SU-DHL-6 (cell line): ENCODE data around the gene HELZ.

Source experiments
- H2AFZ ChIP-seq: fragments of 200-600 bp; sonication (generic); 2 replicates; pipeline ENCODE4 v1.6.1; 2014; ENCODE audit warnings: low read depth, mild to moderate bottlenecking, moderate library complexity, mixed read lengths, antibody characterized with exemption, low read length; ENCODE audit not compliant: severe bottlenecking
- H3F3A ChIP-seq: fragments of 200-600 bp; shearing (Covaris generic); 2 replicates; pipeline ENCODE4 v1.6.0; 2016; ENCODE audit warnings: antibody characterized with exemption, mild to moderate bottlenecking; ENCODE audit not compliant: insufficient read depth
- H3K27ac ChIP-seq: fragments of 200-600 bp; sonication (generic); 2 replicates; pipeline ENCODE4 v1.5.1; 2016; ENCODE audit warnings: low read depth, mild to moderate bottlenecking, low read length, moderate library complexity, mixed read lengths
- H3K27me3 ChIP-seq: fragments of 200-600 bp; sonication (generic), shearing (Covaris generic); 2 replicates; pipeline ENCODE4 v1.6.0; 2014; ENCODE audit warnings: mild to moderate bottlenecking, low read length
- H3K36me3 ChIP-seq: fragments of 200-600 bp; sonication (generic); 2 replicates; pipeline ENCODE4 v1.6.1; 2014; ENCODE audit warnings: mild to moderate bottlenecking, low read length, mixed read lengths
- H3K4me2 ChIP-seq: fragments of 300-600, 200-600 bp; shearing (Covaris generic), sonication (generic); 2 replicates; pipeline ENCODE4 v1.6.0; 2014; ENCODE audit warnings: low read length, low read depth, mild to moderate bottlenecking; ENCODE audit not compliant: poor library complexity, severe bottlenecking
- H3K4me3 ChIP-seq: fragments of 200-600 bp; sonication (generic); 2 replicates; pipeline ENCODE4 v1.5.1; 2014; ENCODE audit warnings: antibody characterized with exemption, low read length, mild to moderate bottlenecking, mixed read lengths; ENCODE audit not compliant: insufficient read depth, poor library complexity, severe bottlenecking
- H3K79me2 ChIP-seq: fragments of 200-600 bp; sonication (generic); 2 replicates; pipeline ENCODE4 v1.6.1; 2014; ENCODE audit warnings: mild to moderate bottlenecking, low read length, moderate library complexity; ENCODE audit not compliant: insufficient read depth
- H3K9ac ChIP-seq: fragments of 200-600 bp; sonication (generic); 2 replicates; pipeline ENCODE4 v1.7.0; 2014; ENCODE audit warnings: mild to moderate bottlenecking, low read length
- H3K9me2 ChIP-seq: fragments of 200-600 bp; sonication (generic); replicated peaks from 2 replicates; pipeline ENCODE4 v1.6.1; 2014; ENCODE audit warnings: low read length; ENCODE audit not compliant: insufficient read depth
- H3K9me3 ChIP-seq: fragments of 200-600 bp; sonication (generic); 2 replicates; pipeline ENCODE4 v1.6.1; 2014; ENCODE audit warnings: low read length, mixed read lengths; ENCODE audit not compliant: insufficient read depth
- H4K20me1 ChIP-seq: fragments of 200-600 bp; sonication (generic); 2 replicates; pipeline ENCODE4 v1.6.1; 2014; ENCODE audit warnings: low read depth, mild to moderate bottlenecking, antibody characterized with exemption, low read length, moderate library complexity, mixed read lengths
- CTCF ChIP-seq: fragments of 200-600 bp; sonication (generic); IDR thresholded peaks from one replicate; pipeline ENCODE4 v1.5.1; 2017; ENCODE audit warnings: antibody characterized with exemption, mild to moderate bottlenecking, low read length, moderate library complexity; ENCODE audit not compliant: insufficient read depth, poor library complexity, severe bottlenecking
- EZH2phosphoT487 ChIP-seq: fragments of 200-600 bp; sonication (generic), shearing (Covaris generic); conservative IDR thresholded peaks from 2 replicates; pipeline ENCODE4 v1.6.1; 2018; ENCODE audit warnings: mild to moderate bottlenecking, antibody characterized with exemption, low read length, moderate library complexity, mixed read lengths

The HELZ gene

GRCh38 chr17:67238991-67239390 is 6.0 kb downstream of the HELZ start:
- H3F3A ChIP-seq = no peaks in the 10 kb centered on the region
- H3K79me2 ChIP-seq = peaks cover 47% of the 10 kb centered on the region
- H3K9me3 ChIP-seq = no peaks in the 10 kb centered on the region
- H3K4me2 ChIP-seq = no peak overlapping the region
- H3K36me3 ChIP-seq = peaks cover 11% of the 10 kb centered on the region; the same call in 1 of the 2 replicates
- no peaks in the 10 kb centered on the region for H3K9me2 ChIP-seq
- no peaks in the 10 kb centered on the region for H4K20me1 ChIP-seq
- H3K27me3 ChIP-seq = no peaks in the 10 kb centered on the region
- H2AFZ ChIP-seq = no peak overlapping the region
- TF ChIP-seq EZH2phosphoT487 (no peak), CTCF (no peak)
- no peak overlapping the region for H3K9ac ChIP-seq
- no peak overlapping the region for H3K27ac ChIP-seq
- no peak overlapping the region for H3K4me3 ChIP-seq

GRCh38 chr17:67232441-67232840 is 12.6 kb downstream of the HELZ start:
- H2AFZ ChIP-seq = no peak overlapping the region
- H3K9me2 ChIP-seq = no peaks in the 10 kb centered on the region
- peaks cover 3% of the 10 kb centered on the region; the same call in 1 of the 2 replicates for H3K36me3 ChIP-seq
- peaks cover 33% of the 10 kb centered on the region for H3K79me2 ChIP-seq
- no peak overlapping the region for H3K4me3 ChIP-seq
- H3K9ac ChIP-seq = no peak overlapping the region
- peaks cover 3% of the 10 kb centered on the region; the same call in 1 of the 2 replicates for H3F3A ChIP-seq
- no peaks in the 10 kb centered on the region for H3K27me3 ChIP-seq
- no peak overlapping the region for H3K27ac ChIP-seq
- TF ChIP-seq EZH2phosphoT487 (no peak), CTCF (no peak)
- no peaks in the 10 kb centered on the region for H4K20me1 ChIP-seq
- no peaks in the 10 kb centered on the region for H3K9me3 ChIP-seq
- H3K4me2 ChIP-seq = no peak overlapping the region

- TF ChIP-seq CTCF (no peak), EZH2phosphoT487 (no peak)
- H3K4me2 ChIP-seq = no peak overlapping the region
- H3K27me3 ChIP-seq = no peaks in the 10 kb centered on the region
- H4K20me1 ChIP-seq = no peaks in the 10 kb centered on the region
- H3F3A ChIP-seq = peaks cover 3% of the 10 kb centered on the region; the same call in 1 of the 2 replicates
- no peaks in the 10 kb centered on the region for H3K9me2 ChIP-seq
- no peak overlapping the region for H3K27ac ChIP-seq
- no peaks in the 10 kb centered on the region for H3K9me3 ChIP-seq
- 0 out of 2 replicates have a peak, but pooled peaks cover 3% of the 10 kb centered on the region for H3K36me3 ChIP-seq
- no peak overlapping the region for H2AFZ ChIP-seq
- H3K9ac ChIP-seq = no peak overlapping the region
- H3K79me2 ChIP-seq = peaks cover 57% of the 10 kb centered on the region
- H3K4me3 ChIP-seq = no peak overlapping the region
Measured at GRCh38 chr17:67229109-67229955, 15.7 kb downstream of the HELZ start.
